Stimulated activated CD4-positive, alpha-beta T cell treated with anti-CD3 and anti-CD28 coated beads, Interleukin-1b, Interleukin-23, amount 100 ng/mL, for 4 hours (primary cell): Measurements from ENCODE around the gene BUB1.
"Not testable (repeated sequence)": the region's sequence is repeated elsewhere in the genome, so short reads cannot be mapped to it uniquely, and the experiment has no call there.

Experiments used
- DNase-seq, 2 donors: peaks; one replicate each; pipeline ENCODE4 v3.0.0-alpha.2; 2020; ENCODE audit warnings: low read depth in 2 of 2

BUB1 gene

DNA sequence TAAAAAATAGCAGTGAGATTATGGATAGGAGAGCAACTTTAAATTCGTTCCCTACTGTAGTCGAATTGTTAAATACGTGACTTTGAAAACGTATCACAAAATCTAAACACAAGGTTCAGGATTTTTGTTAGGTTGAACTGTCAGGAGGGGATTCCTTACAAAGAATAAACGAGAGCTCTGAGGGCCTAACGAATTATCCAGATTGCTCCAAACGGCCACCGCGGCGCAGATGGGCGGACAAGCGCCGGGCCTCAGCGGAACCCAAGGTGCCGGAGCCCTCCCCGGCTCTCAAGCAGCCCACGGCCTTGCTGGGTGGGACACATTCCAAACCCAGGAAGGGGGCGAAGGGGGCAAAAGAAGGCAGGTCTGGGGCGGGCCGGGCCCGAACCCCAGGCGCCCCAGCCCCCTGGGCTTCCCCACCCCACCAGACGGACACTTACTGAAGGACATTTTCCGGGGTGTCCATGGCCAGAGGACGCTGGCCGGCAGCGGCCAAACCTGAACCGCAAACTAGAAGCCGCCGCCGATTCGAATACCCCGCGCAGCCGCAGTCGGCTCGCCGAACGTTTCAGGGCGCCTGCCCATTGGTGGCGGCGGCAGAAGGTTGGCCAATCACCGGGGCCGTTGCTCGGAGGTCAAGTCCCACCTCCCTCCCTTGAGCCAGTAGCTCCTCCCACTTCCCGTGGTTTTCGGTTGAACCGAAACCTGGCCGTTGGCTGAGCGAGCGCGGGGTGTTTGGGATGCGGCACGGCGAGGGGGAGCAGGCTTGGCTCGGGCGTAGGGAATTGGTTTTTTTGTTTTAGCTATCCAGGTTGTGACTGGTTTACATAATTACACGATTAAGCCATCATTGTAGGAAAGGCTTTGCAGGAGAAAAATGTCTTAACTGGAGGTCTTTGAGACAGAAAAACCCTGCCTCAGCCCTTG lies at the start of gene BUB1:
Gene BUB1, minus strand, starts transcription at position 534 of the 927 bp plus-strand sequence. Its CDS starts 68 bp downstream, at position 466.
- peak; percentile 90 to 91 for DNase-seq

DNA sequence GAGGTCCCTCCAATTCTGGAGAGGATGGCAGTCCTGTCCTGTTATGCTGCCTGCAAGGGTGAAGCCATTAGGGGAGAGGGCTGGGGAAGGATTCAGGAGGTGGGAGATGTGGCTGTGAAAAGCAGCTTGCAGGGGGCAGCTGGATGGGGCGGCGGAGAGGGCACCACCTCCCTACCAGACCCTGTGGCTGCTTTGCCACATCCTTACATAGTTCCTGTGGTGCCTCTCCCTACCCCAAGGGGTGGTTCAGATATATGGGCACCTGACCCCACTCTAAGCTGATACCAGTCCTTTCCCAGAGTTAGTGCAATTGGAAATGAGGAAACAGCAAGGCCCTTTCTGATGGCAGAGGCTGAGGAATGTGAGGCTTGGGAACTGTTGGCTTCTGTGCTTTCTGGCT lies 48.4 kb upstream of the BUB1 start:
- DNase-seq: no peak

DNA sequence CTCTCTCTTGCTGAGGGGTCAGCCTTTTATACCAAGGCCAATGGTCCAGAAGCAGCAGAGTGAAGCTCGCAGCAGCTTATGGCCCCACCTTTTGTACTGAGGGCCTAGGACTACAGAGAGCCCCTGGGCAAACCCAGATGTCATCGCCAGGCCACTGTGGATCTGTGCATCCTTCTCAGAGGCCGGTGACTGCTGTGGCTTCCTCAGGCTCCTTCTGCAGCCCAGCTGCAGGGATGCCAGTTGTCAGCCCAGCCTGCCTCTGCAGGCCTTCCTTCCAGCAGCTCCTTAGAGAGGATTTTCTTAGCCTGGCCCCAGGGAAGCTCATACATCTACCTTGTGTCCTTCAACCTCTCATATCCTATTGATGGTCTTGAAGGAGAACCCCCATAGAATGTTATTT lies 48.0 kb upstream of the BUB1 start:
- DNase-seq: no peak

DNA sequence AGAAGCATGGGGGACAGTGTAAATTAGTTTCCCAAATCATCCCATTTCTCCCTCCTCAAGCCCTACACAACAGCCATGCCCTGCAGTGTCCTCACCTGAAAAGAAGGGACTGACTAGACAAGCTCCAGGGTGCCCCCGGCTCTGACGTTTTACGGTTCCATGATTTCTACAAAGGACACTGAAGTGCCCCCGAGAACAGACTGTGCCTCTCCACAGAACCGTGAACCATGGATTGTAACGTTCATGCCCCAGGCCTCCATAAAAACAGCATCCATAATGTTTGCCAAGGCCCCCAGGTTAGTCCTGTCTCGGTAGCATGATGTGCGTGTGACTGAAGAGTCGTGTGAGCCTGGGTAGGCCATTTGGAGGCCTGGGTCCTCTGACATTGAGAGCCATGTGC lies 47.5 kb upstream of the BUB1 start:
- no peak for DNase-seq

DNA sequence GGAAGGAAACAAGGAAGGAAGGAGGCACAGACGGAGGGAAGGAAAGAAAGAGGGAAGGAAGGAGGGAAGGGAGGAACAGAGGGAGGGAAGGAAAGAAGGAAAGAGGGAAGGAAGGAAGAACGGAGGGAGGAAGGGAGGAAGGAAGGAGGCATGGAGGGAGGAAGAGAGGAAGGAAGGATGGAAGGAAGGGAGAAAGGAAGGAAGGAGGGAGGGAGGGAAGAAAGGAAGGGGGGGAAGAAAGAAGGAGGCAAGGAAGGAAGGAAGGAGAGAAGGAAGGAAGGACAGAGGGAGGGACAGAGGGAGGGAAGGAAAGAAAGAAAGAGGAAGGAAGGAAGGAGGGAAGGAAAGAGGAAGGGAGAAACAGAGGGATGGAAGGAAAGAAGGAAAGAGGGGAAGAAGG lies 47.0 kb upstream of the BUB1 start:
- DNase-seq: no peak

DNA sequence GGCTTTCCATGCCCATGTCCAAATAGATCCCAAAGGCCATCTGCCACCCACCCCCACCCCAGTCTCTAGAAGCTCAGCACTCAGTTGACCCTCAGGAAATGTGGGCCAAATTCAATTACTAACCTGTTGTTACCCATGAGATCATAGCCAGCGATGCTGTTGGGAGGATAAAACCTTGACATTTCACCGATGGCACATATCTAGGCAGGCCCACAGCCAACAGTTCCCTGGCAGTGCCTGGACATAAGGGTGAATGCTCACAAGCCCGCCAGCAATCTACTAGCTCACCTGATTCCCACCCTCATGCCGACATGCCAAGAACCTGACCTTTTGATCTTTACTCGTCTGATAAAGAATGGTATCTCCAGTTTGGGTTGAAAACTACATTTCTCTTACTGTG lies 42.7 kb upstream of the BUB1 start:
- no peak for DNase-seq

DNA sequence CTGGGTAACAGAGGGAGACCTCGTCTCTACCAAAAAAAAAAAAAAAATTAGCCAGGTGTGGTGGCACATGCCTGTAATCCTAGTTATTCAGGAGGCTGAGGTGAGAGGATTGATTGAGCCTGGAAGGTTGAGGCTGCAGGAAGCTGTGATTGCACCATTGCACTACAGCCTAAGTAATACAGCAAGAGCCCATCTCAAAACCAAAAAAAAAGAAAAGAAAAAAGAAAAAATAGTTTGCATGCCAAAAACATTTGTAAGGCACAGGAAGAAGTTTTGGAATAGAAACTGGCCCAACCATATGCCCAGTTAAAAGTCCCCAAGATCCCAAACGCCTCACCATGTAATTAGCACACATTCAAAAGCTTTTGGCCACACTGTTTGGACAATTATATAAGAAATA lies 41.1 kb upstream of the BUB1 start:
- DNase-seq: no peak

DNA sequence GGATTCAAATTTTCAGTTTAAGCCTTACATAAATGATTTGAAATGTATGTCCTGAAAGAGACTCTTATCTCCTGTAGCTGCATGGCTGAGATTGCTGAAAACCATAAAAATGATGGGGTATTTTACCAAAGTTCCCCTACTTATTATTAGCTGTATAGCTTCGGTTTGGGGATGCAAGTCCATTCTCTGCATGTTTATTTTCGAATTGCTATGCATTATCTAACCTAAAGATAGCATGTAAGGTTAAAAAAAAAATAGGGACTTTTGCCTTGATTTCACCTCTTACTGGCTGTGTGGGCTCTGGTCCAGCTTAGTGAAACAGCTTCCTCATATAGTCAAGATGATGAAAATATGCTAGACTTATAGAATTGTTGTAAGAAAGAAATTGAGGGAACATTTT lies 40.5 kb upstream of the BUB1 start:
- no peak for DNase-seq

DNA sequence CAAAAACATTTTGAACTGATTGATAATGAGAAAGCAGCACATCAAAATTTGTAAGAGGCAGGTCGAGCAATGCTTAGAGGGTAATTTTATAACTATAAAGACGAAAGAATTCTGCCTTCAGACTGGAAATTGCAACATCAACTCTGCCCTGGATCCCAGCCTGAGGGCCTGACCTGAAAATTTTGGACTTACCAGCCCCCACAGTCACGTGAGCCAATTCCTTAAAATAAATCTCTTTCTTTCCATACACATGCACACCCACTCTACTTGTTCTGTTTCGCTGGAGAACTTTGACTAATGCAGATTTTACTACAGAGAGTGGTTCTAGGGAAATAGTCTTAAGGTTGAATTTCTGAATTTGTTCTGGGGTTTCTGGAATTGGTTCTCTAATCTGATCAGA lies 39.9 kb upstream of the BUB1 start:
- no peak for DNase-seq

DNA sequence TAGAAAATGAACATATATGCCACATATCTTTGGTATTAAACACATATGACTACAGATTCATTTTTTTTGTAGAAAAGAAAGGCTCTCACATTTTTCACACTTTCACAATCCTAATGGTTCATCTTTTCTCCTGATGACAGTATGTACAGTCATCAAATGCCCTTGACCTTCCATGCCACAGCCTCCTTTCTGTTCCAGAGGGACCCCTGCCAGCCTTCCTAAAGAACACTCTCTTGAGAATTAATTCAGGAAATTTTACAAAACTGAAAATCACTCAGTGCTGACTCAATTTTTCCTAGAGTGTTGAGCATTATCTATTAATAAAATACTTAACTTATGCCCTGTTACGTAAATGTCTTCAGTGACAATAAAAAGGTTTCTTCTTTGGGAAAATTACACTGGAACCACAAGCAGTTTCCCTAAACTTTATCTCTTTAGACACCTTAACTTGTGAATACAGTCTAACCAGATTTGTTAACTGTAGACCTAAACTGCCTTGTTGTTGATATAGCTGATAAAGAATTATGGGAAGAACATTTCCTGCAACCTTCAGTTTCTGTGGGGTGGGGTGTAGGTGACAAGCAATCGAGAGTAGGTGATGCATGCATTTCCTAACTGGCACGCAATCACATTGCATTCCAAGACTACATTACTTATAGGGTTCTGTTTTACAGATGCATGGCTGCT lies 39.2 kb upstream of the BUB1 start:
- no peak for DNase-seq

DNA sequence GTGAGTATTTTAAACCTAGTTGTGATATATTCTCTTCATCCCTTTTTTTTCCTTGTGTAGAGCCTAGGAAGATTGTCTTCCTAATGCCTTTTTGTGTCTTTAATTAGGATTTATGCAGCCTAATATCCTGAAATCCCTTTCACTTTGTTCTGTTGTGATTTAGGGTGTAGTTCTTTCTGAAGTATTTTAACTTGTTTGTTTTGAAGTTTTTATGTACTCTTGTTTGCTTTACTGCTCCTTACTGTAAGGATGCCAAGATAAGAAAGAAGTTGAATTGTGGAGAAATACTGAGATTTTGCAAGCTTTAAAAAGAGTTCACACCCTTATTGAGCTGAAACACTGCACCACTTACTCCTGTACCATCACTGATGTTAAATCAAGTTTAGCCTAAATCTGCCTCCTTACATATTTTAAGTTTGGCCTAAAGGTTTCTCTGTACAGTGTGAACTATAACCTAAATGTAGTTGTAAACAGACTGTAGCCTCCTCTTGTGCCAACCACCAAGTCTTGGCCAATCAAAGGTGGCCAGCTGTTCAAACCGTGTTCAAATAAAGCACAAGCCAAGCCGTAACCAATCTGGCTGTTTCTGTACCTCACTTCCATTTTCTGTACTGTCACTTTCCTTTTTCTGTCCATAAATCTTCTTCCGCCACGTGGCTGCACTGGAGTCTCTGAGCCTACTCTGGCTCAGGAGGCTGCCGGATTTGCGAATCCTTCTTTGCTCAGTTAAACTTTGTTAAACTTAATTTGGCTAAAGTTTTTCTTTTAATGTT lies 36.8 kb upstream of the BUB1 start:
- DNase-seq: no peak

DNA sequence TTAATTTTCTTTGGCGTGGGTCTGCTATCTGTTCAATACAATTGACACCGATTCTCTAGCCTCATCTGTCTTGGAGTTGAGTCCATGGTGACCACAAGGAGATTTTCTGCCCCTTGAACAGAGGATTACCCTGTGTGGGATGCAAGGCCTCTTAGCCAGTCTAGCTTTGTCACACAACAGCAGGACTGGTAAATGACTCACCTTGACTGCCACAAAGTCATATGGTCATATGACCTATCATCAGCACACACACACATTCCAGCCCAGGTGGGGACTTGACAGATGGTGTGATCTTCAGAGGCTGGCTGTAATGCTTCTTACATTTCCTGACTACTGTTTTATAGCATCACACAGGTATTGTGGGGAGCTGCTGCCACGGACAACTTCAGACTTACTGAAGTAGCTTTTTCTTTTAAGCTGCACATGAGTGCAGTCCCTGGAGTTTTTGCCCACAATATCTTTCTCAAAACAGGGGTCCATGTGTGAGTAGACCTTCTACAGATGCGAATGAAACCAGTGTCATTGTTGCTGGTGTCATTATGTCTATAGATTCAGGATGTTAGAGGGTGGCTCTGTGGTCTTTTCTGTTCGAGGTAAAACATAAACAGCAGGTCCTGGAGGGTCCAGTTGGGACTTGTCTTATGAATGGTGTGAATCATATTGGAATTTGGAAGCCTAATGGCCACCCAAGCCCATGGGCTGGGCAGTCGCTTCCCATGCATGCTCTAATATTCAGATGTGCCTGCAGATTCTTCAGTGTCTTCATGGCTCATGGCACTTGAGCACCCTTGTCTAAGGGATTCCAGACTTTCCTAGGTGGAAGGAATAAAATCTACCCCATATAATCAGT lies 35.9 kb upstream of the BUB1 start:
- DNase-seq: no peak

DNA sequence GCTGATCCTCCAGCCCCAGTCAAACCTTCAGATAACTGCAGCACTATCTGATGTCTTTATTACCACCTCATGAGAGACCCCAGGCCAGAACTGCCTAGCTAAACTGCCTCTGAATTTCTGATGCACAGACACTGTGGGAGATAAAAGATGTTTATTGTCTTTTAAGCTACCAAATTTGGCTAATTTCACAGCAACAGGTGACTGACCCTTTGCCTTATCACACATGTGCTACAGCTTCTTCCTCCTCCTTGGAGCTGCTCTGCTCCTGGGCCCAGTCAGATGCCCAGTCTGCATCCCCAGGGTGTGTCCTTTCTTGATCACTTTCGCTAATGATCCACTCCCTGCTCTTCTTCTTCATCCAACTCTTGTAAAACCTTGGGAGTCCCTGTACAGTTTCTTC lies 34.9 kb upstream of the BUB1 start:
- DNase-seq: no peak

DNA sequence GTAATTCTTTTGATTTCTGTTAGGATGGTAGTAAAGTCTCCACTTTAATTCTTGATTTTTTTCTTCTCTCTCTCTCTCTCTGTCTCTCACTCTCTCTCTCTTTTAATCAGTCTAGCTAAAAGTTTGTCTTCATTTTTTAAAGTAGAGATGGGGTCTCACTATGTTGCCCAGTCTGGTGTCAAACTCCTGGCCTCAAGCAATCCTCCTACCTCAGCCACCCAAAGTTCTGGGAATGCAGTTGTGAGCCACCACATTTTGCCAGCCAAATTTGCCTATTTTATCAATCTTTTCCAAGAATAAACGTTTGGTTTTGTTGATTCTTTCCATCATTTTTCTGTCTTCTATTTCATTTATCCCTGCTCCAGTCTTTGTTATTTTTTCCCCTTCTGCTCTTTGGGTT lies 30.6 kb upstream of the BUB1 start:
- no peak for DNase-seq

DNA sequence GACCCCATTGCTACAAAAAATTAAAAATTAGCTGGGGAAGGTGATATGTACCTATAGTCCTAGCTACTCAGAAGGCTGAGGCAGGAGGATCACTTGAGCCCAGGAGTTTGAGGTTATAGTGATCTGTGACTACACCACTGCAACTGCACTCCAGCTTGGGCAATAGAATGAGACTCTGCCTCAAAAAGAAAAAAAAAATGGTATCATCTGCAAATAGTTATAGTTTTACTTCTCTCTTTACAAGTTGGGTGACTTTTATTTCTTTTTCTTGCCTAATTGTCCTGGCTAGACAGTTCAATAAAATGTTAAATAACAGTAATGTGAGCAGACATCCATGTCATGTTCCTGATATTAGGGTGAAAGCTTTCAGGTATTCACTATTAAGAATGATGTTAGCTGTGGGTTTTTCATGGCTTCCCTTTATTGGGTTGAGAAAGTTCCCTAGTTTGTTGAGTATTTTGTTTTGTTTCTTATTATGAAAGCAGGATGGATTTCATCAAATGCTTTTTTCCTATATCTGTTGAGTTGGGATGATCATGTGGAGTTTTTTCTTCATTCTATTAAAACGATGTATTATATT lies 29.6 kb upstream of the BUB1 start:
- DNase-seq: no peak

DNA sequence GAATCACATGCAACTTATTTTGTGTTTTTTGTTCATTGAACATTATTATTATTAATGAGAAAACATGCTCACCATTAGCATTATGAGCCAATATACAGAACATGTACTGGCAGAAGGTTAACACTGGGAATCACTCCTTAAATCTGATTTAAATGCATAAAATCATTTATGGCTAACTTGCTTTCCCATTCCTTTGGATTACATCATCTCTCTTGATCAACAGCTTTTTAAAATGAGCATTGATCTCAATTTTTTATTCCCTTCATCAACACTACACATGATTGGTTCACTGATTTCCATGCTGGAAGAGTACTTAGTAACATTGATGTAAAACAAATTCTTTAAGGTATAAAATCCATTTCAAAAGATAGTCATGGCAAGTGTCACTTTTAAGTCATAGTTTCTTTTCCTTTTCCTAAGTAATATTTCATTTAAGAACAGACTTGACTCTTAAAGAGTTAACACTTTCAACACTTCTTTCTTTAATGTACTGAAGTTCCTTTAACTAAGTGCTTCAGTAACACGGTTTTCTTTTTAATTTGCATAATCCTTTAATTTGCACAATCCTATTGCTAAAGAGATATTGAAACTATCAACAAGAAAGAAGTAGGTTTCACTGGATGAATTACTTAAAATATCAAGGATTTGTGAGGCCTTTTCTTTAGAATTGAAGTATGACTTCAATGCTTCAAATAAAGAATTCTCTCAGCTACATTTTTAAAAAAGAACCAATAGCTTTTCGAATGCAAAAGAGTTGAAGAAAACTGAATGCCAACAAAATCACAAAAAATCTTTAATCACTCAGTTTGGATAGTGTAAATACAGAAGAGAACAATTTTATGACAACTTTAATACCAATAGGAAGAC lies 24.9 kb upstream of the BUB1 start:
- no peak for DNase-seq

DNA sequence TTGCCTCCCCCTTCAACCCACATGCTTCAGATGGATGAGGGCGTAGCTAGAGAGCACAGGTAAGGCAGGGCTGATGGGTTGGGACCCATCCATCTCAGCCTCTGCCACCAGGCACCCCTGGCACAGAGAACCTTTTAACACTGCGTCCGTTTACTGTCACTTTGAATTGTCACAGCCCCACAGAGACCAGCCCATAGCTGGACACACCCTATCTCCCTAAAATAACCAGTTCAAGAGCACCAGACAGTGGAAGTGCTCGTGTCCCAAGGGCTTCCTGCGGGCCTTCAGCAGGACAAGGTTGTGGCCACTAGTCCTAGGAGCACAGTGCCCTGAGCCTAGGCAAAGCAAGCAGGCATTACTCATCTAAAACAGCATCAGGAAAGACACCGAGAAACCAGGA lies 20.4 kb upstream of the BUB1 start:
- DNase-seq: not testable (repeated sequence)

DNA sequence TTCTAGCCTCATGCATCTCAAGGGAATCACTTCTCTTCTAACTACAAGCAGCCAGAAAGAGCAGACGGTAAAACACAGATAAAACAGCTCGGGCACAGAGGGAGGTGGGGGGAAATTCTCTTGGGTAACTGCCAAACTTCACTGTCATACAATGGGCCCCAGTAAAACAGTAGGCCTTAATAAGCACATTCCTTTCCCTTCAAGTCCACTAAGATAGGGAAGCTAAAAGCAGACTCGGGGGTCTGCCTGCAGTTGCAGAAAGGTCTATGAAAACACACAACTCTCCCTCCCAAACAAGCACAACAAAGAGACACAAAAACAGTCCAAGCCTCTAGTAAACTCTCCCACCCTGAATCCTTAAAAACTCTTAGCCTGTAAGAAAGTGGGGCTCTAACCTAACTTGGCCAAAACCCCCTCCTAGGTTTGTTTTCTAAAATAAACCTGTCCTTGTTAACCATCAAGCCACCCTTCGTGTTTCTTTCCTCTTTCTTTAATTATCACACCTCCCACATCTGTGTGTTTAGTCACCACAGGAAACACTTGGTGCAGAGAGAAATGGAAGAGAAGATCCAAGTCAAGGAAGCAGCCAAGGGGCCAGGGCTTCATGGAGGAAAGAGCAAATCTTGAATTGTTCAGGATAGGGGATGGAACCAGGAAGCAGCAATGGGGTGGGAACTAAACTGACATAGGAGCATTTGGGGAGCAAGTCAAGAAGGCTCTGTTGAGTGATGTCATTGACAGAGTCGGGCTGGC lies 17.5 kb upstream of the BUB1 start:
- DNase-seq: not testable (repeated sequence)

DNA sequence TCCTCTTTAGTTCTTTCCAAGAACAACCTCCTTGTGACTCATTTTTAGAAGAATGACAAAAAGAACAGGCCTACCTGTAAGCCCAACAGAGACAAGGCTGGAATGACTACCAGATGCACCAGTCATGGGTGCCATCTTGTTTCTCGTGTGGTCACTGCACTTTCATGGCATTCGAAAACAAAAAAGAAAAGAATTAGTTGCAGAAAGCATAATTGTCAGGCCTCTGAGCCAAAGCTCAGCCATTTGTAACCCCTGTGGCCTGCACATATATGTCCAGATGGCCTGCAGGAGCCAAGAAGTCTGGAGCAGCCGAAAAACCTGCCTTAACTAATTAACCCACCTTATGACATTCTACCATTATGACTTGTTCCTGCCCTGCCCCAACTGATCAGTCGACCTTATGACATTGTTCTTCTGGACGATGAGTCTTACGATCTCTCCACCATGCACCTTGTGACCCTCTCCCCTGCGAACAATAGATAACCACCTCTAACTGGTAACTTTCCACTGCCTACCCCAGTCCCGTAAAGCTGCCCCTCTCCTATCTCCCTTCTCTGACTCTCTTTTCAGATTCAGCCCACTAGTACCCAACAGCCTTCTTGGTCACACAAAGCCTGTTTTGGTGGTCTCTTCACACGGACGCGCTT lies 13.9 kb upstream of the BUB1 start:
- DNase-seq: no peak
